Cardiac septum (tissue), 1 donor: ENCODE data around the gene CPNE9. TPM values are rescaled to one million over a fixed set of nuclear protein-coding genes. Genes with fewer than 3 reads are reported as not detected.

Source experiments
- DNase-seq: peaks from one replicate; pipeline ENCODE4 v3.0.0-alpha.2; 2020; ENCODE audit warnings: low spot score
- intact Hi-C: fragments of 100-400 bp; cut with DNase I; formaldehyde crosslinking; loops from one replicate; pipeline ENCODE4 v1.14.0; 2022
- total RNA-seq: library from RNA; stranded (reverse); fragmentation: NEBNext Ultra II Directional; extraction: Animal tissue kit (Norgen Biotek cat#: 25700); gene quantifications from one replicate; pipeline ENCODE4 v1.2.1, GENCODE V29; 2021
- donor health status: DM: no; HTN: no; CAD: no.

CPNE9 gene
- total RNA-seq, 1 donor from 2014 or later = not detected

DNA sequence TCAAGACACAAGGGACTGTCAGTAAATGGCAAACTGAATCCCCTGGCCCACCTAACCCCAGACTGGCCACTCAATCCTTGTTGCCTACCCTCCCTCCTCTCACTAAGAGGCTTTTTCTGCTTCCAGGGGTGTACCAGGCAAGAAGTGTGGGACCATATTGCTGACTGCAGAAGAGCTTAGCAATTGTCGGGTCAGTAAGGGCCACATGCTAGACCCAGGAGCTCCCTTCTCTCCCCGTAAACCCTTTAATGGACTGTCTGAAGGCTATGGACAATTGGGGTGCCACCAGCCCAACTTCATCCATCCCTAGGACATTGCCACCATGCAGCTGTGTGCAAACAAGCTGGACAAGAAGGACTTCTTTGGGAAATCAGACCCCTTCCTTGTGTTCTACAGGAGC lies 8.8 kb downstream of the CPNE9 start:
- intact Hi-C loops = loop anchor here (10.0 kb wide), 1 partner anchor 512 kb away; no protein-coding TSS in a partner anchor
- DNase-seq = no peak

DNA sequence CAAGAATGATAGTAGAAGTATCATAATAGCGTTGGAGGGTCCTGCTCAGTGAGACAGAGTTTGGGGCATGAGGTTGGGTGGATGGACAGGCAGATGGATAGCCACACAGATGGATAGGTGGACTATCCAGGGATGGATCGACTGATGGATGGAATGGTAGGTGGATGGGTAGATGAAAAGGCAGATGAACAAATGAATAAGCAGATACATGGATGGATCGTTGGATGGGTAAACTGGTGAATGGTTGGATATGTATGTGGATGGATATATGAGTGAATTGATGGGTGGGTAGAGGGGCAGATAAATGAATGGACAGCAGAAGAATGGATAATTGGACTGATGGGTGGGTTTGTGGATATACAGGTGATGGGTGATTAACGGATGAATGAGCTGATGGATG lies 9.5 kb downstream of the CPNE9 start:
- no peak for DNase-seq
- intact Hi-C loops = loop anchor here (10.0 kb wide), 1 partner anchor 512 kb away; no protein-coding TSS in a partner anchor

DNA sequence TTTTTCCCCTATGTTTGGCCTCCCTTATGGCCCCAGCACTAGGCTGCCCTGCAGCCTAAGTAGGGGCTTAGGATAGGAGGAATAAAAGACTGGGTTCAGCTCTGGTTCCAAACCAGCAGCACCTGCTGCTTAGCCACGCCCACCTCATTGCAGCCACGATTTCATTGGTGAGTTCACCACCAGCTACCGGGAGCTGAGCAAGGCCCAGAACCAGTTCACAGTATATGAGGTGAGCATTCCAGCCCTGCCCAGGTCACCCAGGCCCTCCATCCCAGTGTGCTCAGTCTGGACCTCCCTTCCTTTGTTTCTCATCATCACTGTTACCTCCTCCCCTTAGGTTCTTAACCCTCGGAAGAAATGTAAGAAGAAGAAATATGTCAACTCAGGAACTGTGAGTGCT lies 11.5 kb downstream of the CPNE9 start:
- intact Hi-C loops = loop anchor here (10.0 kb wide), 1 partner anchor 510 kb away; no protein-coding TSS in a partner anchor
- DNase-seq = no peak

DNA sequence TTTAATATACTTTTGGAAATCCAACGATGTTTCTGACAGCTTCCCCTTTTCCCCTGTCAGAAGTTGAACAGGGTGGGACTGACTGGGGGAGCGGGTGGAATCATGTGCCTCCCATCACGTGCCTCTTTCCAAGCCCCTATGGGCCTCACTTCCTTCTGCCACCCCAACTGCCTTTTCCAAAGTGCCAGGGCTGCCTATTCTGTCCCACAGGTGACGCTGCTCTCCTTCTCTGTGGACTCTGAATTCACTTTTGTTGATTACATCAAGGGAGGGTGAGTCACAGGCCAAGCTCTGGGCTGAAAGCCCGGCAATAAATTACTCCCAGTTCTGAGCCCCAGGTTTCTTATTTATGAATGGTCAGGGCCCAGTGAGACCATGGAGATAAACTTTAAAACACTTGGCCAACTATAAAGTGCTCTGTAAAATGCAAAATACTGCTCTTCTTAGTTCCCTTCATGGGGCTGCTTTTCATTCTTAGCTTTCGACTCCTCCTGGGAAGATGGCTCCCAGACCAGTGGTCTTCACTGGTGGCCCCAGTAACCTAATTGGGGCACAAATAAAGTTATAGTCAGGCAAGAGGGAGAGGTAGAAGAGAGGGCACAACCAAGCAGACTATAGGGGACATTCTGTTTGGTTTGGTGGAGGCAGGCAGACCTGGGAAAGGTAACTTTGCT lies 12.3 kb downstream of the CPNE9 start:
- peak; percentile 81 for DNase-seq
- intact Hi-C loops = loop anchor here (10.0 kb wide), 1 partner anchor 509 kb away; no protein-coding TSS in a partner anchor

DNA sequence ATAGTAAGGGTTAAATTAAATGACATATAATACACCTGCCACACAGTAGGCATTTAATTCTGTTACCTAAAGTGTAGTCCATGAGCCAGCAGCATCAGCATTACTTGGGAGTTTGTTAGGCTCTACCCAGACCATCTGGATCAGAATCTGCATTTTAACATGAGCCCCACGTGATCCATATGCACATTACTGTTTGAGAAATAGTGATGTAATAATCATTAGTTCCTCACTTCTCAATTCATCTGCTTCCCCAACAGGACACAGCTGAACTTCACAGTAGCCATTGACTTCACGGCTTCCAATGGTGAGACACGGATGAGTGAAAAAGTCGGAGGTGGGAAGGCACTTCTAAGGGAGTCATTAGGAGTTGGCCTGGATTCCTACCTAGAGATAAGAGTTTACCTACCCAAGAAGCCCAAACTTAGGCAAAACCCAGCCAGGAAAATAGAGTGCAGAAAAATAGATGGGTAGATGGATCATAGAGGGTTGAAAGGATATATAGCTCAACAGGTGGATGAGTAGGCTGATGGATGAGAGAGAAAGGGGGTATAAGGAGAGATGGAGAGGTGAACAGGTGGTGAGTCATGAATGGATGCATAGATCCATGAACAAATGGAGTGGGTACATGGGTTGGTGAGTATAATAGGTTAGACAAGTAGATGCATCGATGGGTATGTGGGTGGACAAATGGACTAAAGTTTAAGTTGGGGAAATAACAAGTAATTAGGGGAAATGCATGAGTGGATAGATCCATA lies 13.3 kb downstream of the CPNE9 start:
- intact Hi-C loops = loop anchor here (10.0 kb wide), 1 partner anchor 508 kb away; no protein-coding TSS in a partner anchor

DNA sequence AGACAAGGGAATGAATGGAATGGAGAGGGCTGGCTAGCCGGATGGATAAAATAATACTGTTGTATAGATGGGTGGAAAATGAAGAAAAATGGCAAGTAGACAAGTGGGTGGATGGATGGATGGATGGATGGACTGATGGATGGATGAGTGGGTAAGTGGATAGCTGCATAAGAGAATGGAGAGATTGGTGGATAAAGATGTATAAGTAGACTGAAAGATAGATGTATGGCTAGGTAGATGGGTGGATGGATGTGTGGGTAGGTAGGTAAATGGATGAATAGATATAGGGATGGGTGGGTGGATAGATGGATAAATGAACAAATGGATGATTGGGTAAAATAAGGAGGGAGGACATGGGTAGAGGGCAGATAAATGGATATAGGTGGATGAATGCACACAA lies 13.9 kb downstream of the CPNE9 start:
- no peak for DNase-seq
- intact Hi-C loops = loop anchor here (10.0 kb wide), 1 partner anchor 507 kb away; no protein-coding TSS in a partner anchor

More for the DNA sequence above, 13.3 kb downstream of the CPNE9 start:
- DNase-seq = no peak

DNA sequence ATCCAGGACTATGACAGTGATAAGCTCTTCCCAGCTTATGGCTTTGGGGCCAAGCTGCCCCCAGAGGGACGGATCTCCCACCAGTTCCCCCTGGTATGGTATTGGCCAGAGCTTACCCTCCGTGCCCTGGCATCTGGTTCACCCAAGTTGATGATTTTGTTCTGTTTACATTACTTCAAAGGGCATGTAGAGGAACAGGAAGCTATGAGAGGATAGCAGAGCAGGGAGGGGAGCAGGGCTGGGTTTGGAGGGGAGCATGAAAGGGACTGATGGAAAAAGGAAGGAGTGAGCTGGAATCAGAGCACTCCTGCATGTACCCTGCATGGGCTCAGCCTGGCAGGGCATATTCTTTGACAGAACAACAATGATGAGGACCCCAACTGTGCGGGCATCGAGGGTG lies 14.5 kb downstream of the CPNE9 start:
- intact Hi-C loops = loop anchor here (10.0 kb wide), 1 partner anchor 507 kb away; no protein-coding TSS in a partner anchor

DNA sequence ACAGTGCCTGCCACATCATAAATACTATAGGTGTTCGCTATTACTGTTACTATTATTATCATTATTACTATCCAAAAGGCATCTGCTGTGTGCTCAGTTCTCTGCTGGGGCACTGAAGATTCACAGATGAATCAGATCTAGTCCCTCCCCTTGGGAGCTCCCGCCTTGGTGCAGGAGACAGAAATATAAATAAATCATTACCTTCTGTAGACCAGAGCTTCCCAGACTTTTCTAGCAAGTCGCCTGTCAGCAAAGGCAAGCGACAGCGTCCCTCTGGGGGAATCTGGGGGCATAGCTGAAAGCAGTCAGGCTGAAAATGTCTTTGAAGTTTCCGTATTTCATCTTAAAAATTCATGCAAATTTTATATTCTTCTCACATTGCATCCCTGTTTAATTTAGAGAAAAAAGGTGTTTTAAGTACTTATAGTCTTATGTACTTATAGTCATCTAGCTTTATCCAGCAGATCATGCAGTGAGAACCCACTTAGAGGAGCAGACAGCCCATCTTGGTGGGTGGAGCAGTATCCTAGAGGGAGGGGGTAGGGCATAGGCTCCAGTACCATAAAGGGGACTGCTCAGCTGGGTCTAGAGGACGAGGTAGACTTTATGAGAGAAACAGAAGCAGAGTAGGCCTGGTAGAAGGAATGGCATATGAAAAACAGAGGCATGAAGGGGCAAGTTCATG lies 17.5 kb downstream of the CPNE9 start:
- intact Hi-C loops = no loop called here
- no peak for DNase-seq

More for the DNA sequence above, 14.5 kb downstream of the CPNE9 start:
- DNase-seq = no peak

DNA sequence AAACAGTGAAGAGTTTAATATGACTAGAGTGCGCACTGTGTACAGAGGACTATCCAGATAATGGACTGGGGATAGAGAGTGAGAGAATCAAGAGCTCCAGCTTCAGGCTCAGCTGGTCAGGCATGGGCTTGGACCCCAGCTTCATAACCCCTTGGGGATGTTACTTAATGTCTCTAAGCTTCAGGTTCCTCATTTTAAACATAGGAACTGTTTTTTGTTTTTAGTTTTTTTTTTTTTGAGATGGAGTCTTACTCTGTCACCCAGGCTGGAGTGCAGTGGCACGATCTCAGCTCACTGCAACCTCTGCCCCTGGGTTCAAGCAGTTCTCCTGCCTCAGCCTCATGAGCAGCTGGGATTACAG lies 18.0 kb downstream of the CPNE9 start:
- intact Hi-C loops = no loop called here
- DNase-seq = no peak

DNA sequence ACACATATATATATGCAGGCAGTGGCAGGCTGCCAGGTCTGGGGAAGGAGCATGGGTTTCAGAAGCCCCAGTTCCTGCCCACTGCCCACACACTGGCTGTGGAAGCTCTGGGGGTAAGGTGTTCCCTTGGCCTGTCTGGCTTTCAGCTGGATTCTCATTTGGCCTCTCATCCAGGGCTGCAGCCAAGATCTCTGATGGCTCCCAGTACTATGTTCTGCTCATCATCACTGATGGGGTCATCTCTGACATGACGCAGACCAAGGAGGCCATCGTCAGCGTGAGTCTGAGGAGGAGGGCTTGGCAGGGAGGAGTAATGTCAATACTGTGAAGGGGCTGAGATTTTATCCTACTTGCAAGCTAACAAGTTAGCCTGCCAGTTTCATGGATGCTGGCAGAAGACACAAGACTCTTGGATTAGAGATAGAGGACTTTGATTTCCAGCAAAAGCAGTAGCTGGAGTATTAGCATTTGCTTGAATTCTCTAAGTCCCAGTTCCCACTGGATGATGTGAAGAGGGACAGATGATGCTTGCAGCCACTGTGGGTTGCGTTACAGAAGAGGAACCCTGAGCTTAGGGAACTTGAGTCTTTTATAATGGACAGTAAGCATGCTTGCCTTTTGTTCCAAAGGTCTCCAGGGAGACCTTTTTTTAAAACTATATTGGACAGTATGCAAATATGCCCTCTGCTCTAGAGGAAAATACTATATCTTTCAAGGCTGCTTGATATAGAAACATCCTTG lies 22.3 kb downstream of the CPNE9 start:
- DNase-seq = no peak
- intact Hi-C loops = no loop called here

DNA sequence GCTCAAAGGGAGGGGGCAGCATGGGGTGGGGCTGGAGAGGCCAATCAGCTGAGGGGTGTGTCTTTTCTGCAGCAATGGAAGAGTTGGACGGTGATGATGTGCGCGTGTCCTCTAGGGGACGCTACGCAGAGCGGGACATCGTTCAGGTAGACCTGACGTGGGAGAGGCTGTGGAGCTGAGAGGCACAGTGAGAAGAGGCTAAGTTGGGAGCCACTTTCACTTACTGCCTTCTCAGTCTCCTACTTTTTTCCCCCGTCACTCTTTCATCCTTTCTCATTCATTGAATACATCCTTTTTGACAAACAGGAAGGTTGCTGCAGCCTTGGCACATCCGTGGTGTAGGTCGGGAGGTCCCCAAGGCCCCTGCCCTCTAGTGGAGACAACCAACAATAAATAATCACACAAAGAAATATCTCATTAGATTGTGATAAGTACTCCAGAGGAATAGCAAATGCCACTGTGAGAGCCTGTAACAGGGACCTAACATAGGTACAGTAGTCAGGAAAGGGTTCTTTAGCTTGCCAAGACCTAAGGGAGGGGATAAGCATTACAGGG lies 23.5 kb downstream of the CPNE9 start:
- intact Hi-C loops = no loop called here
- DNase-seq = no peak

DNA sequence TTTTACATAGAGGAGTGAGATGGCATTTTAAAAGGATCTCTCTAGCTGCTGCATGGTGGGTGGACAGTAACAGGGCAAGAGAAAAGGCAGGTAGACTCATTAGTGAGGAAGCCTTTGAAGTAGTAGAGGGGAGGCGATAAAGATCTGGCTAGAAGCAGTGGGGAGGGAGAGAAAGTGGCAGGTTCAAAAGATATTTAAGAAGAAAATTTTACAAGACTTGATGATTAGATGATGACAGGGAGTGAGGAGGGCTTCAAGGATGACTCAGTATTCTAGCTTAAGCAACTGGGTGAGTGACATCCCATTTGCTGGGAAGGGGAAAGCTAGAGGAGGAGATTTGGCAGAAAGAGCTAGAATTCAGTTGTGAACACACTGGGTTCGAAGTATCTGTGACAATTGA lies 24.1 kb downstream of the CPNE9 start:
- intact Hi-C loops = no loop called here
- DNase-seq = no peak

DNA sequence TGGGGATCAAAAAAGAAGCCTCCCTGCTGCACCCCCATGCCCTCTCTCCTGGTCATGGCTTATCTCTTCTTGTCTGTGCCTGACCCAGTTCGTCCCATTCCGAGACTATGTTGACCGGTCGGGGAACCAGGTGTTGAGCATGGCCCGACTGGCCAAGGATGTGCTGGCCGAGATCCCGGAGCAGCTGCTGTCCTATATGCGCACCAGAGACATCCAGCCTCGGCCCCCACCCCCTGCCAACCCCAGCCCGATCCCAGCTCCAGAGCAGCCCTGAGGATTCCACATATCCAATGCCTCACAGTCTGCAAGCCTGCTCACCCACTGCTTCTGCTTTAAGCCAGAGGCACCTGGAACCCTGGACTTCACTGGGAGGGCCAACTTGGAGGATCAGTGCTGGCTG lies 25.8 kb downstream of the CPNE9 start:
- intact Hi-C loops = no loop called here
- DNase-seq = no peak

DNA sequence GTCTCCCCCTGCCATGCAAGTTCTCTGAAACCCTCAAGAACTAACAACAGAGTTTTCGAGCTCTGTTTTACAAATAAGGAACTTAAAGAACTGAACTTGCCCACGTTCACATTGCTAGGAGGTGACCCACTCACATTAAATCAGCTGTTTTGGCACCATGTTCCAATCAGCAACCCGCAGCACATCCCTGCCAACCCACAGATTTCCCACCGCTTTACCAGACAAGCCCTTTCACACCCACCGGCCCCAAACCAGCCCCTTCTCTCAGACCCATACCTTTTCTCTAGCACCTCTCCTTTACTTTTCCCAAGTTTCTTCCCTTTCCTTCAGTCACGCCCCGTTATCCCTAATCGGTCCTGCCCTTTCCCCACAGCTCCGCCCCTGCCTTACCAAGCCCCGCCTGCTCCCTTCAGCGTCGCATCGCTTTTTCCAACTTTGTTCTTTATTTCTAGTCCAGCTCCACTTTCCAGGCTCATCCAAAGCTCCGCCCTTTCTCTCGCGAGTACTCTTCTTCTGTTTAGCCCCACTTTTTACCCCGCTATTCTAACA lies 27.1 kb downstream of the CPNE9 start:
- no peak for DNase-seq
- intact Hi-C loops = loop anchor here (1.0 to 5.0 kb wide), 3 partner anchors 19 to 382 kb away; partner anchors contain the start of genes ARPC4, OGG1 and TADA3

DNA sequence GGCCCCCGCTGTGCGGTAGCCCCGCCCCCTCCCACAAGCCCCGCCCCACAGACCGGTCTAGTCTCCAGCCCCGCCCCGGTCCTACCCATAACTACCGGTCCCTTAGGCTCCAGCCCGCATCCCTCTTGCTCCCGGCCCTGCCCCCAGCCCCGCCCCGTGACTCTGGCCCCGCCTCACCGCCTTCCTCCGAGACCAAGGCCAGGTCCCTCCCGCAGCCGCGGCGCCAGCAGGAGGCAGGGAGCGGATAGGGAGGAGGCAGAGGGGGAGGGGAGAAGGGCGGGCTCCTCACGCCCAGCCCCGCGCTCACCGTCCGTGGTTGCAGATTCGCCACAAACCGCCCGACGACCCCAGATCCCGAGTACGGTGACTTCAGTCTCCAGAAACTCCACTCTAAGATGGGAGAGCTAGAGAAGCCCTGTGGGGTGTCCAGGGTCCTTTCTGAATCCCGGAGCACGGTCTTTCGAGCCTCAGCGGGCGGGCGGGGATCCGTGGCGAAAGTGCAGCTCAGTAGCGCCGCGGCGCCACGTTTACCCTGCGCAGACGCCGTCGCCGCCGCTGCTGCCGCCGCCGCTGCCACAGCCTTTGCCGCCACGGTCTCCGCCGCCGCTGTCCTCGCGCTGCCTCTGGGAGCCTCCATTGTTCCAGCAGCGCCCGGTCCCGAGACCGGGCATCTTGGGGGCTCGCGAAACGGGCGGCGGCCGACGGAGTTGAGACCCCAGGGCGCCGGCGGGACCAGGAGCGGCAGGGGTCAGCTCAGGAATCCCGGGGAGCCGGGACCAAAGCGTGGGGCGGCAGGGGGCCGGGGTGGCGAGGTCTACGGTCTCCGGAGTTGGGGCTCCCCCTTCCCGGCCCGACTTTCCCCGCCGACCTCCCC lies 27.8 kb downstream of the CPNE9 start, which contains the start of gene BRPF1:
BRPF1 (plus strand) TSS at position 530 of the 874 bp plus-strand sequence. CDS start 2,406 bp downstream, outside the sequence.
- intact Hi-C loops = loop anchor here (1.0 to 5.0 kb wide), 3 partner anchors 18 to 381 kb away; partner anchors contain the start of genes ARPC4, OGG1 and TADA3
- peak; percentile 100 for DNase-seq

DNA sequence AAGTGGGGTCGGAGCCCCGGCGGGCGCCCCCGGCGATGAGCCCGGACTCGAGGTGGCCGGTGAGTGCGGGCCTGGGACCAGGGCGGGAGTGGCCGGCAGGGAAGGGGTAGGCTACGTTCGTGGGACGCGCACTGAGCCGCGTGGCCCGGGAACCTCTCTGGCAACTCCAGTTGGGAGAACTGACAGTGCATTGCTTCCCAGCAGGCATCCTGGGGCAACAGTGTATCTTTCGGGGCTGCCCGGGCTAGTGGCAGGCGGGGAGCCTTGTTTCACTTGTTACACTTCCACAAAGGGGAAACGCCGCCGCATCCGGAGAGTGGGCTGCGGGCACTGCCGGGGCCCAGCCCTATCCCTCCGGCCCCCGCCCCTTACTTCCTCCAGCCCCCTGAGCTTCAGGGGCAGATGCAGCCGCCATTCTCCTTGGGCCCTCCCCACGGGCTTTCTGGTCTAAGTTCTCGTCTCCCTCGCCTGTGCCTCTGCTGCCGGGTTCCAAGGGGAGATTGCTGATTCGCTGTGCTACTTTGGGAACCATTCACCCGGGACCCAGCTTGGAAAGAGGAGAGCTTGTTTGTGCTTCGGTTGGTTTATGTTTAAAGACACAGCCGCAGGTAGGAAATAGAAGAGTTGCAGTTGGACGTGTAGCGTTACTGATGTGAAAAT lies 28.6 kb downstream of the CPNE9 start:
- DNase-seq = no peak
- intact Hi-C loops = loop anchor here (5.0 kb wide), 2 partner anchors 60 to 380 kb away; partner anchors contain the start of genes ARPC4 and TADA3

DNA sequence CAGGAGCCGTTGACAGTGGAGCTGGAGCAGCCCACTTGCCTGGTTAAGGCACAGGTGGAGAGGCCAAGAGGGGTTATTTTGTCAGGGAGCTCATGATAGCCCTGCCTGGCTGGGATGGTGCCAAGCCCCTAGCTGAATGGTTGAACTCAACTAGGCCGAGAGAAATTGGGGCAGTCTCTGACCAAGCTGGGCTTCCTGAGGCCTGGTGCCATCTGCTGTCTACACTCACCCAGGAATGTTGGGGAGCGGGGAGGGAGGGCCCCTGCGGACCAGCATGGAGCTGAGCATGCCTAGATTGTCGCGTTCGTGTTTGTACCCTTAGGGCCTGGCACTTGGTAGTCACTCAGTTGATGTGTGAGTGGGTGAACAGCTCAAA lies 29.1 kb downstream of the CPNE9 start:
- intact Hi-C loops = loop anchor here (5.0 kb wide), 2 partner anchors 60 to 380 kb away; partner anchors contain the start of genes ARPC4 and TADA3
- DNase-seq = no peak
